ENCODE data around the gene SLC25A30. TPM values are rescaled to one million over a fixed set of nuclear protein-coding genes. Genes with fewer than 3 reads are reported as not detected.

SLC25A30 gene
- total and polyA plus RNA-seq, 5 donors from 2014 or later = 0.41 to 22.9 (median 1.8) TPM

- Mint-ChIP-seq H3K36me3 (peaks cover 45% of the 10 kb centered on the region), H3K27me3 (no peaks in the 10 kb centered on the region), H3K9me3 (peaks cover 0 to 6% (median 2%) of the 10 kb centered on the region in 7 donors), H3K27ac (peak overlapping the region; percentile 31 to 94 (median 57)), H3K4me3 (peak overlapping the region in 2 of 4 donors; percentile 61 to 70), H3K4me1 (peaks cover 22 to 53% (median 35%) of the 10 kb centered on the region in 4 donors)
- Histone ChIP-seq H3K4me3 (ENCODE audit: low read depth, low read length) (no peak overlapping the region), H3K27ac (ENCODE audit: insufficient read depth, low read length, poor library complexity, severe bottlenecking) (no peak overlapping the region), H3K27me3 (ENCODE audit: control insufficient read depth, insufficient read depth, low read length) (no peaks in the 10 kb centered on the region), H3K36me3 (ENCODE audit: control insufficient read depth, insufficient read depth, low read length) (peaks cover 3% of the 10 kb centered on the region), H3K4me1 (ENCODE audit: control insufficient read depth, insufficient read depth, low read length, poor library complexity, severe bottlenecking) (peaks cover 2% of the 10 kb centered on the region), H3K9me3 (ENCODE audit: control insufficient read depth in 2 of 2, low read length in 2 of 2) (no peaks in the 10 kb centered on the region)
- ATAC-seq (ENCODE audit: low read depth in 2 of 2) (no peak), DNase-seq (peak in 1 of 3 donors; percentile 66)
These were observed 55.2 kb downstream of the SLC25A30 start for GRCh38 chr13:45362939-45363338.

- Mint-ChIP-seq H3K27me3 (no peaks in the 10 kb centered on the region), H3K4me1 (peaks cover 22 to 45% (median 26%) of the 10 kb centered on the region in 4 donors), H3K9me3 (peaks cover 0 to 6% (median 2%) of the 10 kb centered on the region in 7 donors), H3K36me3 (peaks cover 49% of the 10 kb centered on the region), H3K4me3 (no peak overlapping the region), H3K27ac (peak overlapping the region in 2 of 3 donors; percentile 26 to 57)
- DNase-seq (no peak), ATAC-seq (ENCODE audit: low read depth in 2 of 2) (no peak)
- H3K36me3 ChIP-seq (ENCODE audit: control insufficient read depth, insufficient read depth, low read length) = peaks cover 3% of the 10 kb centered on the region
- no peak overlapping the region for H3K4me3 ChIP-seq (ENCODE audit: low read depth, low read length)
- no peaks in the 10 kb centered on the region for H3K9me3 ChIP-seq (ENCODE audit: control insufficient read depth in 2 of 2, low read length in 2 of 2)
- no peaks in the 10 kb centered on the region for H3K4me1 ChIP-seq (ENCODE audit: control insufficient read depth, insufficient read depth, low read length, poor library complexity, severe bottlenecking)
- no peak overlapping the region for H3K27ac ChIP-seq (ENCODE audit: insufficient read depth, low read length, poor library complexity, severe bottlenecking)
- no peaks in the 10 kb centered on the region for H3K27me3 ChIP-seq (ENCODE audit: control insufficient read depth, insufficient read depth, low read length)
These were observed 56.5 kb downstream of the SLC25A30 start for GRCh38 chr13:45361596-45362206.

DNA sequence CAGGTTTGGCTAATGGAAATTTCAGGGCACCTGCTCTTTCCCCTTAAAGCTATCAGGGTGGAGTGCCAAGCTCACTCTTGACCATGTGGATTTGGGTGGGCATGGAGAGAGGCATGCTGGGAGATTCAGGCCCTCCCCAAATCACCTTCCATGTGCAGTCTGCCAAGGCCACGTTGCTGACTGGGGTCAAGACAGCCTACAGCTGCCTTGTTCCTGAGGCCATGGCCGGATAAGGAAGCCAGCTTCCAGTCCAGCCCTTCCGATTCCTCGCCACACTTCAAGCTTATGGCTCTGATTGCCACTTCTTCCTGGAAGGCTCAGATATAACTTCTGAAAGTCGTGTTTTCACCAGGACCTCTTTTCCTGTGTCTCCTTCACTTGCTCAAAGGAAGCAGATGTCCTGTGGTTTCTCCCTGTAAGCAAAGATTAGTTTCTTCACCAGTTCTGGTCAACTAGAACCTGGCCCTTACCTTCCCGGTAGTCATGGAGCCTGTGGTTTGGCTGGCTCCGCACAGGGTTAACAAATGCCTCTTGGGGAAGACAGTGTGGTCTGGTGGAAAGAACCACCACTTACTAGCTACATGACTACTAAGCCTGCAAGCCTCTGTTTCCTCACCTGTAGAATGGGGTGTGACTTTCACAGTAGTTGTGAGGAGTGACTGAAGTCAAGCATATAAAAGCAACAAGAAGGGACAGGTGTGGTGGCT lies 61.1 kb downstream of the SLC25A30 start:
- Histone ChIP-seq H3K27ac (ENCODE audit: insufficient read depth, low read length, poor library complexity, severe bottlenecking) (no peak overlapping the region), H3K36me3 (ENCODE audit: control insufficient read depth, insufficient read depth, low read length) (peaks cover 9% of the 10 kb centered on the region), H3K27me3 (ENCODE audit: control insufficient read depth, insufficient read depth, low read length) (no peaks in the 10 kb centered on the region), H3K4me3 (ENCODE audit: low read depth, low read length) (no peak overlapping the region), H3K9me3 (ENCODE audit: control insufficient read depth in 2 of 2, low read length in 2 of 2) (no peaks in the 10 kb centered on the region), H3K4me1 (ENCODE audit: control insufficient read depth, insufficient read depth, low read length, poor library complexity, severe bottlenecking) (no peaks in the 10 kb centered on the region)
- H3K9me3 Mint-ChIP-seq = no peaks in the 10 kb centered on the region
- H3K36me3 Mint-ChIP-seq = peaks cover 35% of the 10 kb centered on the region
- H3K4me3 Mint-ChIP-seq = no peak overlapping the region
- peak overlapping the region; percentile 80 to 90 (median 88) for H3K27ac Mint-ChIP-seq
- peaks cover 8 to 22% (median 15%) of the 10 kb centered on the region in 4 donors for H3K4me1 Mint-ChIP-seq
- ATAC-seq (ENCODE audit: low read depth in 2 of 2) = no peak
- DNase-seq = no peak
- H3K27me3 Mint-ChIP-seq = no peaks in the 10 kb centered on the region

- H3K4me1 Mint-ChIP-seq = peaks cover 10 to 16% (median 11%) of the 10 kb centered on the region in 4 donors
- Histone ChIP-seq H3K36me3 (ENCODE audit: control insufficient read depth, insufficient read depth, low read length) (peaks cover 27% of the 10 kb centered on the region), H3K9me3 (ENCODE audit: control insufficient read depth in 2 of 2, low read length in 2 of 2) (no peaks in the 10 kb centered on the region), H3K27ac (ENCODE audit: insufficient read depth, low read length, poor library complexity, severe bottlenecking) (no peak overlapping the region), H3K4me1 (ENCODE audit: control insufficient read depth, insufficient read depth, low read length, poor library complexity, severe bottlenecking) (no peaks in the 10 kb centered on the region), H3K4me3 (ENCODE audit: low read depth, low read length) (no peak overlapping the region), H3K27me3 (ENCODE audit: control insufficient read depth, insufficient read depth, low read length) (no peaks in the 10 kb centered on the region)
- DNase-seq = no peak
- no peak for ATAC-seq (ENCODE audit: low read depth in 2 of 2)
- no peak overlapping the region for H3K4me3 Mint-ChIP-seq
- H3K27me3 Mint-ChIP-seq = no peaks in the 10 kb centered on the region
- no peaks in the 10 kb centered on the region for H3K9me3 Mint-ChIP-seq
- peak overlapping the region in 1 of 3 donors; percentile 51 for H3K27ac Mint-ChIP-seq
- H3K36me3 Mint-ChIP-seq = peaks cover 34% of the 10 kb centered on the region
These were observed 64.3 kb downstream of the SLC25A30 start for GRCh38 chr13:45353895-45354294.

GRCh38 chr13:45352031-45352430 lies 66.1 kb downstream of the SLC25A30 start:
- ATAC-seq (ENCODE audit: low read depth in 2 of 2) (no peak), DNase-seq (no peak)
- Mint-ChIP-seq H3K36me3 (peaks cover 33% of the 10 kb centered on the region), H3K27me3 (no peaks in the 10 kb centered on the region), H3K4me3 (no peak overlapping the region), H3K9me3 (no peaks in the 10 kb centered on the region), H3K27ac (no peak overlapping the region), H3K4me1 (peaks cover 7 to 18% (median 14%) of the 10 kb centered on the region in 4 donors)
- H3K27ac ChIP-seq (ENCODE audit: insufficient read depth, low read length, poor library complexity, severe bottlenecking) = no peak overlapping the region
- H3K9me3 ChIP-seq (ENCODE audit: control insufficient read depth in 2 of 2, low read length in 2 of 2) = no peaks in the 10 kb centered on the region
- H3K4me1 ChIP-seq (ENCODE audit: control insufficient read depth, insufficient read depth, low read length, poor library complexity, severe bottlenecking) = no peaks in the 10 kb centered on the region
- peaks cover 37% of the 10 kb centered on the region for H3K36me3 ChIP-seq (ENCODE audit: control insufficient read depth, insufficient read depth, low read length)
- no peaks in the 10 kb centered on the region for H3K27me3 ChIP-seq (ENCODE audit: control insufficient read depth, insufficient read depth, low read length)
- no peak overlapping the region for H3K4me3 ChIP-seq (ENCODE audit: low read depth, low read length)

DNA sequence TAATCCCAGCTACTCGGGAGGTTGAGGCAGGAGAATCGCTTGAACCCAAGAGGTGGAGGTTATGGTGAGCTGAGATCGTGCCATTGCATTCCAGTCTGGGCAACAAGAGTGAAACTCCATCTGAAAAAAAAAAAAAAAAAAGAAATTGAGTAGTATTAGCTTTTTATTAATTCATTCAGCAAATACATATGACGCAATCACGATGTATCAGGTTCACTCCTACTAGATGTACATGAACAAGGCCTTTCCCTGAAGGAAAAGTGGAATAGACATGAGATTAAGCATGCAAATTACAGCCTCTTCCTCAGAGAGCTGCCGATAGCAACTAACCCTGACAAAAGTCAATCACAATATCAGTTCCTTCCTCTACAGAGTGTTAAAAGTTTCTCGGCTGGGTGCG lies 68.0 kb downstream of the SLC25A30 start:
- peaks cover 7 to 16% (median 11%) of the 10 kb centered on the region in 4 donors for H3K4me1 Mint-ChIP-seq
- no peaks in the 10 kb centered on the region for H3K9me3 ChIP-seq (ENCODE audit: control insufficient read depth in 2 of 2, low read length in 2 of 2)
- no peak overlapping the region for H3K4me3 ChIP-seq (ENCODE audit: low read depth, low read length)
- ATAC-seq (ENCODE audit: low read depth in 2 of 2) (no peak), DNase-seq (no peak)
- H3K4me3 Mint-ChIP-seq = no peak overlapping the region
- no peak overlapping the region for H3K27ac Mint-ChIP-seq
- H3K36me3 ChIP-seq (ENCODE audit: control insufficient read depth, insufficient read depth, low read length) = peaks cover 41% of the 10 kb centered on the region
- H3K27me3 ChIP-seq (ENCODE audit: control insufficient read depth, insufficient read depth, low read length) = no peaks in the 10 kb centered on the region
- no peaks in the 10 kb centered on the region for H3K27me3 Mint-ChIP-seq
- no peak overlapping the region for H3K27ac ChIP-seq (ENCODE audit: insufficient read depth, low read length, poor library complexity, severe bottlenecking)
- H3K9me3 Mint-ChIP-seq = no peaks in the 10 kb centered on the region
- peaks cover 27% of the 10 kb centered on the region for H3K36me3 Mint-ChIP-seq
- no peaks in the 10 kb centered on the region for H3K4me1 ChIP-seq (ENCODE audit: control insufficient read depth, insufficient read depth, low read length, poor library complexity, severe bottlenecking)

DNA sequence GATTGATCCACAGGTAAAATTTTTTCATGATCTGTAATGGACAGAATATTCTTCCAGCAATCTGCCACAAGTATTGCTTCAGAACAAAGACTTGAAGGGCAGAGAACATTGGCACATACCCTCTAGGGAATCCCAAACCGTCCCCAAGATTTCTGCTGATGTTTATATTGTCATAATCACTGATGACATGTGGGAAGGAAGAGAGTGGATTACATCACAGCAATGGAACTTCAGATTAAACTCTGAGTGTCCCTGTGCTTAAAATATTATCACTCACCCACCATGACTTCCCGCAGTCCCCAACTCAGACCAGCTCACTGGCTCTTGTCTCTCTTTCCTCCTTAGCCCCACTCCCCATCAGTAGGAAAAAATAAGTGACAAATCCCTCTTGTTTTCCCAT lies 68.7 kb downstream of the SLC25A30 start:
- Mint-ChIP-seq H3K36me3 (peaks cover 29% of the 10 kb centered on the region), H3K4me1 (peaks cover 9 to 18% (median 13%) of the 10 kb centered on the region in 4 donors), H3K4me3 (no peak overlapping the region), H3K27me3 (no peaks in the 10 kb centered on the region), H3K27ac (peak overlapping the region in 2 of 3 donors; percentile 51 to 90), H3K9me3 (no peaks in the 10 kb centered on the region)
- no peak for ATAC-seq (ENCODE audit: low read depth in 2 of 2)
- Histone ChIP-seq H3K9me3 (ENCODE audit: control insufficient read depth in 2 of 2, low read length in 2 of 2) (no peaks in the 10 kb centered on the region), H3K4me1 (ENCODE audit: control insufficient read depth, insufficient read depth, low read length, poor library complexity, severe bottlenecking) (no peaks in the 10 kb centered on the region), H3K27me3 (ENCODE audit: control insufficient read depth, insufficient read depth, low read length) (no peaks in the 10 kb centered on the region), H3K27ac (ENCODE audit: insufficient read depth, low read length, poor library complexity, severe bottlenecking) (no peak overlapping the region), H3K4me3 (ENCODE audit: low read depth, low read length) (no peak overlapping the region), H3K36me3 (ENCODE audit: control insufficient read depth, insufficient read depth, low read length) (peaks cover 47% of the 10 kb centered on the region)
- DNase-seq = no peak
